ENCODE data around the gene CELF2.

The CELF2 gene

GRCh38 chr10:11249152-11249807, 231.6 kb downstream of the CELF2 start:
- DNase-seq (ENCODE audit: insufficient read length, low spot score) (no peak), FAIRE-seq (no peak)
- TF ChIP-seq POLR2A (IDR thresholded peaks at IDR 0.05; ENCODE audit: low read depth, low read length), result no peak

GRCh38 chr10:11249808-11250195, 232.1 kb downstream of the CELF2 start:
- no peak for TF ChIP-seq POLR2A (IDR thresholded peaks at IDR 0.05; ENCODE audit: low read depth, low read length)
- DNase-seq (ENCODE audit: insufficient read length, low spot score) (no peak), FAIRE-seq (no peak)

DNA sequence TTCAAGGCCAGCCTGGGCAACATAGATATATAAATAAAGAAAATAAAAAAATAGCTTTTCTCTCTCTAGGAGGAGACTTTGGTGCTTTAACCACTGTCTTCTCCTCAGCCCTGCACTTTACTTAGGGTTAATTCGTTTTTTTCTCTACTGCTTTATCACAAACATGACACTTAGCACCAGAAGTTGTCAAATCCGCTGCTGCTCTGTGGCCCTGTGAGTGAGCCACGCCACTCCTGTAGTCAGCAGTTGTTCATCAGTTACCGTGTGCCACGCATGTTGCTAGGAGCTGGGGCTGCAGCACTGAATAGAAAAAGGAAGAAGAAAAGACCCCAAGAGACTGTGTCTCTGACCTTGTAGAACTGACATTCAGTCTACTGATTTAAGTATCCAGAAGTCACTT, 232.6 kb downstream of the CELF2 start:
- TF ChIP-seq POLR2A (IDR thresholded peaks at IDR 0.05; ENCODE audit: low read depth, low read length), result no peak
- FAIRE-seq (no peak), DNase-seq (ENCODE audit: insufficient read length, low spot score) (no peak)

DNA sequence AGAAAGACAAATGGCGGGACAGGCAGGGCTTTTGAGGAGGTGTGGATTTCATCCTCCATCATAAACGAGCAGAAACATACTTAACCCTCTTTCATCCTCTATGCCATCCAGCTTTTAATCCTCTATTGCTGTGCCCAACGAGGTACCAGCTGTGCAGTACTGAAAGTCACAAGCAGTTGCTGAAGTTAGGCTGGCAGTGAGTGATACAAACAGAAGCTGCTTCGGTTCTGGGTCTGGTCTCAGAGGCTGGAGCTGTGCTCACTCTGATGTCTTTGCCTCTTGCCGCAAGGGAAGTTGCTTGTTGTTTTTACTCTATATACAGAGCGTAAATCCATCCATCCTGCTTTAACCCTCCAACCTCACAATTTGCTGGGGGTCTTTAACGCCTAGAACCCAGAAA, 235.2 kb downstream of the CELF2 start:
- TF ChIP-seq POLR2A (IDR thresholded peaks at IDR 0.05; ENCODE audit: low read depth, low read length), result no peak
- no peak for FAIRE-seq
- no peak for DNase-seq (ENCODE audit: insufficient read length, low spot score)

DNA sequence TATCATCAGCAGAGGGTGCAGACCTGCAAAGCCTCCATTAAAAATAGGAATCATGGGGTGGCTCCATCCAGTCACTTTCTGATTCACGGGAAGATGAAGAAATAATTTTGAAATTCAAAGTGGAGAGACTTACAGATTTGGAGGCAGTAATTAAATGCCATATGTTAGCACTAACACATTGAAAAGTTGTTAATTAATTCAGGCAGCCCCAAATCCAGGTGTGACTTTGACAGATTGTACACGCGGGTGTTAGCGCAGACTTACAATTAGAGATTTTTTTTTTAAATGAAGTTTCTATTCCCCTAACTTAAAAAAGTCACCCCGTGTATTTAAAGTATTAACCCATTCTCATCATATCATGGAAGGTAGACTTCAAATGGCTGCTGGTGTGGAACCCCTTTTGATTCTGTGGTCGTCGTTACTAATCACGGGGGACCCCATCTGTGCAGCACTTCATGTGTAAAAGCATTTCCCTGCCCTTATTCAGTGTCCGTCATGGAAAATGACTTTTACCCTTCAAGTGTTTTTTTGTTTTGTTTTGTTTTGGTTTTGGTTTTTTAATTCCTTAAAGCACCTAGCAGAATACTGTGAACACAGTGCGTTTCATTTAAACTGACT, 235.8 kb downstream of the CELF2 start:
- TF ChIP-seq POLR2A (IDR thresholded peaks at IDR 0.05; ENCODE audit: low read depth, low read length), result no peak

GRCh38 chr10:11255156-11255555, 237.5 kb downstream of the CELF2 start:
- no peak for FAIRE-seq
- no peak for DNase-seq (ENCODE audit: insufficient read length, low spot score)
- TF ChIP-seq POLR2A (IDR thresholded peaks at IDR 0.05; ENCODE audit: low read depth, low read length), result no peak

More for the DNA sequence above, 235.8 kb downstream of the CELF2 start:
- no peak for DNase-seq (ENCODE audit: insufficient read length, low spot score)
- no peak for FAIRE-seq

- no peak for FAIRE-seq
- DNase-seq (ENCODE audit: insufficient read length, low spot score), result no peak
- TF ChIP-seq POLR2A (IDR thresholded peaks at IDR 0.05; ENCODE audit: low read depth, low read length), result no peak
Observed at GRCh38 chr10:11255796-11256444, 238.2 kb downstream of the CELF2 start.

- TF ChIP-seq POLR2A (IDR thresholded peaks at IDR 0.05; ENCODE audit: low read depth, low read length), result no peak
- no peak for FAIRE-seq
- DNase-seq (ENCODE audit: insufficient read length, low spot score), result no peak
Observed at GRCh38 chr10:11256896-11257295, 239.2 kb downstream of the CELF2 start.

- no peak for FAIRE-seq
- no peak for TF ChIP-seq POLR2A (IDR thresholded peaks at IDR 0.05; ENCODE audit: low read depth, low read length)
- DNase-seq (ENCODE audit: insufficient read length, low spot score), result no peak
Observed at GRCh38 chr10:11257440-11258090, 239.9 kb downstream of the CELF2 start.

GRCh38 chr10:11260170-11260569, 242.5 kb downstream of the CELF2 start:
- DNase-seq (ENCODE audit: insufficient read length, low spot score) (no peak), FAIRE-seq (no peak)
- TF ChIP-seq POLR2A (IDR thresholded peaks at IDR 0.05; ENCODE audit: low read depth, low read length), result no peak

DNA sequence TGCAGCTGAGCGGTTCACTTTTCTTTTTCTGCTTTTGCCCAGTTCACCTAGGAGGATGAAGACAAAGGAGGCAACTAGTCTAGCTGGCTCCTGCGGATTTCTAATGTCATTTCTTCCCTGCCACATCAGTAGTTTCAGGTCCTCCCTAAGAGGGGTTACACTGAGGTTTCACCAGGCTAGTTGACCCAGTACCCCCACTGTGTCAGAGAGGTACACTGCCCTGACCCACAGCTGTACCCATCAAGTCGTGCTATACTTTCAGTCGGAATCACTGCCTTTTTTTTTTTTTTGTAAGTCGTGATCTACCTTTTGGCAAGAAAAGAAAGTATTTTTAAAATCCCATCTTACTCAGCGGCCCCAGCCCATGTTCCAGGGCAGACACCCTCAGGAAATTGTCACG, 243.5 kb downstream of the CELF2 start:
- no peak for FAIRE-seq

GRCh38 chr10:11261687-11262493, 244.2 kb downstream of the CELF2 start:
- TF ChIP-seq POLR2A (IDR thresholded peaks at IDR 0.05; ENCODE audit: low read depth, low read length), result no peak
- FAIRE-seq, result no peak
- no peak for DNase-seq (ENCODE audit: insufficient read length, low spot score)

More for the DNA sequence above, 243.5 kb downstream of the CELF2 start:
- no peak for TF ChIP-seq POLR2A (IDR thresholded peaks at IDR 0.05; ENCODE audit: low read depth, low read length)
- no peak for DNase-seq (ENCODE audit: insufficient read length, low spot score)

DNA sequence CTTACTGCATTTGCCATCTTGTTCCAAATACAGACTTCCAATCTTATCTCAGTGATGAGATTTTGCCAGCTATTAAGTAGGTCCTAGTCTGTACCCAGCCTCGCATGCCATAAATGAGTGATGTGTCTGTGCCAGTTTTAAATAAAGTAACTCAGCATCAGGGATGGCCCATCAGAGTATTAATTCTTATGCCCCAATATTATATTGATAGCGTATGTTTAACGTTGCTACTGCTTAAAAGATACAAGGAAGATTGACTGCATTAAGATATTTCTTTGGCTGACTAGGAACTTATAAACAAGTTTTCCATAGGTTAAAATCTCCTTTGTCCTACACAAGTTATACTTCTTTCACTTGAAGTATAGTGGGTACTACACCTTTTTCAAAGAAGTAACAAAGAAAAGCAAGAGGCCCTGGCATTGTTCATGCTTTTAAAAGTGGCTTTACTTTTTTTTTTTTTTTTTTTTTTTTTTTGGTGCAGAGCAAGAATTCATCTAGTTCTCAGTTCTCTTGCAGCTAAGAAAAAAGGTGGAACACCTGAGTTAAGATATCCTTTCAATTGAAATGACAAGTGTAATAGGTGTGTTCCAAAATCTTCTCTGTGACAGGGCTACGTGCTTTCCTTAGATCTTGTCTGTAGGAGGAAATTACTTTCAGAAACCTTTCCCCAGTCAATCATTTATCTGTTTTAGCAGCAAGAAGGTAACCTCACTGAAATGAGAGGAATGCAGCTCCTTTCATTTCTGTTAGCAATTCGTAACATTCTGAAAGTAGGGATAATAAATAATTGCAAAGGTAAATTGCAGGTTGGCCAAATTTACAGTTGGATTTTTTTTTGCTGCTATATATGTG, 245.0 kb downstream of the CELF2 start:
- FAIRE-seq (no peak), DNase-seq (ENCODE audit: insufficient read length, low spot score) (no peak)
- no peak for TF ChIP-seq POLR2A (IDR thresholded peaks at IDR 0.05; ENCODE audit: low read depth, low read length)

Measured in H54 (cell line).